ENCODE results near the gene SLC9A8. TPM values are rescaled to one million over a fixed set of nuclear protein-coding genes. Genes with fewer than 3 reads are reported as not detected.

Gene SLC9A8
- total RNA-seq, 1 experiment from 2014 or later, result 7.5 TPM

DNA sequence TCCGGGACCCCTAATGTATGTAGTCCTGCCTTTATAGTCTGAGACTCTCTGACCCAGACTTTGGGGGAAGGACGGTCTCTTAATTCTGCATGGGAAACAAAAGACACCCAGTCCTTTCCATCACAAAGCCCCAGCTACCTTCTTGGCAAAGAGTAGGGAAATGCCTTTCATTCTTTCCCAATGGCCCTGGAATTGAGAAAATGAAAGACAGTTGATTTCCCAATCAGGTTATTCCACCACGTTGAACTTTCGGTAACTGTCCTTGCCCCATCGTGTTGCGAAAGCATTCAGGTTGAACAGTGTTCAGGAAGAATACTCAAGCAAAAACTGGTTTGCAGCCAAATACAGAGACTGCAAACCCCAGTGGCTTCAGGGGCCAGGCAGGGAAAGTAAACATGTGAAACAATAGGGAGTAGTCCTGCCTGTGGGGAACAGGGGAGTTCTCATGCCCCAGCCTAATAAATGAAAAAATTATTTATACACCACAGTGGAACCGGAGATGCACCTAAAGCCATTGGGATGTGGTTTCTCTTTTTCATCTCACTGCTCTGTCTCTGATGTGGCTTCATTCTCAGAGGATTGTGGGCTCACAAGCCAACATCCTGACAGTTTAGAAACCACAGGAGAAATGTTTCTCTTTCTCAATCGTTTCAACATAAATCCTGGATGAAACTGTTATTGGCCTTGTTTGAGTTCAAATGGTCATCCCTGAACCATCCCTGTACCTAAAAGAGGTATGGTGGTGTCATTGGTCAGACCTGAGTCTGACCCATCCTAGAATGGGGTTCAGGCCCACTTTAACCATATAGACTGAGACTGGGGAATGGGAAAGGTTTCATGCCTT, 44.2 kb upstream of the SLC9A8 start:
- peak overlapping the region; percentile 63 for H2BK120ac ChIP-seq (ENCODE audit: low read depth, low read length, poor library complexity, severe bottlenecking)
- H3K4me1 ChIP-seq (ENCODE audit: insufficient read depth, low read length), result peaks cover 18% of the 10 kb centered on the region
- H3K23ac ChIP-seq (ENCODE audit: insufficient read length, low read depth, low read length), result no peak overlapping the region
- H3K4me1 Mint-ChIP-seq, result peaks cover 52 to 55% of the 10 kb centered on the region in 2 experiments
- H3K27me3 ChIP-seq (ENCODE audit: insufficient read depth, low read length), result no peaks in the 10 kb centered on the region
- H3K4me2 ChIP-seq (ENCODE audit: insufficient read depth, insufficient read length, low read length), result peak overlapping the region; percentile 51
- peaks cover 6 to 12% of the 10 kb centered on the region in 2 experiments; a peak in 4 of 5 replicates for H3K9me3 Mint-ChIP-seq
- no peak overlapping the region for H3K56ac ChIP-seq (ENCODE audit: insufficient read length, low read depth, low read length)
- H3K9ac ChIP-seq (ENCODE audit: extremely low read depth, insufficient read length, low read length), result peak overlapping the region; percentile 37
- H3K27ac Mint-ChIP-seq, result peak overlapping the region; percentile 97 to 100 (median 100)
- peak overlapping the region; percentile 78 for H3T11ph ChIP-seq (ENCODE audit: low read length)
- no peaks in the 10 kb centered on the region for H3K23me2 ChIP-seq (ENCODE audit: insufficient read length, low read depth, low read length, poor library complexity, severe bottlenecking)
- H2AFZ ChIP-seq (ENCODE audit: low read length), result no peak overlapping the region
- no CpG with 5 or more reads among the region's 8 CpGs for WGBS (ENCODE audit: extremely low coverage, insufficient read length, low lambda C conversion rate)
- H3K4ac ChIP-seq (ENCODE audit: low read depth, low read length), result no peak overlapping the region; the same call in 1 of the 2 replicates
- no peaks in the 10 kb centered on the region for H3K9me3 ChIP-seq (ENCODE audit: control insufficient read depth, low read depth, low read length)
- DNase-seq, result peak; percentile 81
- no peak overlapping the region for H4K8ac ChIP-seq (replicated peaks; ENCODE audit: insufficient read length, low read depth, low read length)
- H3K14ac ChIP-seq (ENCODE audit: insufficient read depth, low read length), result peak overlapping the region; percentile 74; the same call in 1 of the 2 replicates
- H3K36me3 Mint-ChIP-seq (ENCODE audit: insufficient read depth in 1 of 3, low read depth in 3 of 3), result peaks cover 0 to 13% (median 9%) of the 10 kb centered on the region in 3 experiments; a peak in 4 of 7 replicates
- H3K79me2 ChIP-seq (ENCODE audit: insufficient read depth, low read length), result no peaks in the 10 kb centered on the region
- H2BK15ac ChIP-seq (ENCODE audit: low read depth, low read length), result no peak overlapping the region
- peak overlapping the region; percentile 78 for H2BK12ac ChIP-seq (ENCODE audit: insufficient read length, low read depth, low read length)
- peak overlapping the region; percentile 7 for H4K91ac ChIP-seq (ENCODE audit: insufficient read length, low read depth, low read length)
- H4K5ac ChIP-seq (ENCODE audit: insufficient read length, low read depth, low read length), result peak overlapping the region; percentile 86
- no peaks in the 10 kb centered on the region for H3K27me3 Mint-ChIP-seq (ENCODE audit: low read depth)
- peak overlapping the region; percentile 85 for H3K18ac ChIP-seq (ENCODE audit: insufficient read length, low read depth, low read length)
- no peak overlapping the region for H2BK20ac ChIP-seq (ENCODE audit: low read depth, low read length, poor library complexity, severe bottlenecking)
- H4K20me1 ChIP-seq (ENCODE audit: control insufficient read depth, insufficient read depth, insufficient read length), result no peaks in the 10 kb centered on the region
- TF ChIP-seq, protein P1, sequence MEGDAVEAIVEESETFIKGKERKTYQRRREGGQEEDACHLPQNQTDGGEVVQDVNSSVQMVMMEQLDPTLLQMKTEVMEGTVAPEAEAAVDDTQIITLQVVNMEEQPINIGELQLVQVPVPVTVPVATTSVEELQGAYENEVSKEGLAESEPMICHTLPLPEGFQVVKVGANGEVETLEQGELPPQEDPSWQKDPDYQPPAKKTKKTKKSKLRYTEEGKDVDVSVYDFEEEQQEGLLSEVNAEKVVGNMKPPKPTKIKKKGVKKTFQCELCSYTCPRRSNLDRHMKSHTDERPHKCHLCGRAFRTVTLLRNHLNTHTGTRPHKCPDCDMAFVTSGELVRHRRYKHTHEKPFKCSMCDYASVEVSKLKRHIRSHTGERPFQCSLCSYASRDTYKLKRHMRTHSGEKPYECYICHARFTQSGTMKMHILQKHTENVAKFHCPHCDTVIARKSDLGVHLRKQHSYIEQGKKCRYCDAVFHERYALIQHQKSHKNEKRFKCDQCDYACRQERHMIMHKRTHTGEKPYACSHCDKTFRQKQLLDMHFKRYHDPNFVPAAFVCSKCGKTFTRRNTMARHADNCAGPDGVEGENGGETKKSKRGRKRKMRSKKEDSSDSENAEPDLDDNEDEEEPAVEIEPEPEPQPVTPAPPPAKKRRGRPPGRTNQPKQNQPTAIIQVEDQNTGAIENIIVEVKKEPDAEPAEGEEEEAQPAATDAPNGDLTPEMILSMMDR (conservative IDR thresholded peaks at IDR 0.05), result no peak
- H3K4me3 Mint-ChIP-seq, result peak overlapping the region; percentile 32 to 72
- no peaks in the 10 kb centered on the region for H3K79me1 ChIP-seq (ENCODE audit: insufficient read depth, low read depth, low read length, poor library complexity, severe bottlenecking)
- peak overlapping the region; percentile 99 for H3K27ac ChIP-seq (ENCODE audit: insufficient read length, low read depth, low read length)
- H2AK5ac ChIP-seq (ENCODE audit: insufficient read length, low read length), result peak overlapping the region; percentile 17
- peak overlapping the region; percentile 60 for H2BK5ac ChIP-seq (ENCODE audit: insufficient read length, low read length)

All from H9 (cell line).